Endodermal cell (in vitro differentiated cells): Measurements from ENCODE around the gene CFAP161. TPM values are rescaled to one million over a fixed set of nuclear protein-coding genes. Genes with fewer than 3 reads are reported as not detected.

ENCODE experiments used
- DNase-seq: peaks from one replicate; pipeline ENCODE4 v3.0.0-alpha.2; 2017
- H3K27ac ChIP-seq: 2 replicates; pipeline ENCODE4 v1.5.1; 2013; ENCODE audit warnings: mild to moderate bottlenecking, low read depth, low read length, moderate library complexity
- H3K27me3 ChIP-seq: 2 replicates; pipeline ENCODE4 v1.6.1; 2013; ENCODE audit warnings: mild to moderate bottlenecking, low read length, moderate library complexity; ENCODE audit not compliant: insufficient read depth, control insufficient read depth, poor library complexity, severe bottlenecking
- H3K36me3 ChIP-seq: 2 replicates; pipeline ENCODE4 v1.7.0; 2013; ENCODE audit warnings: mild to moderate bottlenecking, low read length, moderate library complexity; ENCODE audit not compliant: control insufficient read depth, insufficient read depth
- H3K4me1 ChIP-seq: one replicate; pipeline ENCODE4 v1.7.0; 2013; ENCODE audit warnings: low read length; ENCODE audit not compliant: control insufficient read depth, insufficient read depth
- H3K4me3 ChIP-seq: 2 replicates; pipeline ENCODE4 v1.5.1; 2013; ENCODE audit warnings: mild to moderate bottlenecking, low read length, moderate library complexity
- H3K9ac ChIP-seq: 2 replicates; pipeline ENCODE4 v1.6.1; 2013; ENCODE audit warnings: mild to moderate bottlenecking, low read length, moderate library complexity; ENCODE audit not compliant: poor library complexity, severe bottlenecking; ENCODE audit errors: extremely low read depth
- H3K9me3 ChIP-seq: 2 replicates; pipeline ENCODE4 v1.6.1; 2013; ENCODE audit warnings: mild to moderate bottlenecking, low read length, moderate library complexity; ENCODE audit not compliant: control insufficient read depth
- H3K27ac Mint-ChIP-seq: 2 replicates; pipeline ENCODE4 v1.8.0; 2020; ENCODE audit warnings: mixed read lengths
- H3K27me3 Mint-ChIP-seq: 2 replicates; pipeline ENCODE4 v1.8.0; 2021; ENCODE audit warnings: mild to moderate bottlenecking, mixed read lengths; ENCODE audit not compliant: insufficient read depth
- H3K36me3 Mint-ChIP-seq: 2 replicates; pipeline ENCODE4 v1.8.0; 2020; ENCODE audit warnings: low read depth, mixed read lengths
- H3K4me1 Mint-ChIP-seq: 2 replicates; pipeline ENCODE4 v1.8.0; 2020; ENCODE audit warnings: mixed read lengths
- H3K4me3 Mint-ChIP-seq: 2 replicates; pipeline ENCODE4 v1.8.0; 2020; ENCODE audit warnings: mild to moderate bottlenecking, moderate library complexity, mixed read lengths
- H3K9me3 Mint-ChIP-seq: 2 replicates; pipeline ENCODE4 v1.8.0; 2020; ENCODE audit warnings: mild to moderate bottlenecking, mixed read lengths
- CTCF ChIP-seq: fragments of 200-600 bp; sonication (generic); conservative IDR thresholded peaks from 2 replicates; pipeline ENCODE4 v1.5.0; 2021; ENCODE audit warnings: antibody characterized with exemption, mild to moderate bottlenecking
- WGBS, 2 experiments: methylation state at CpG; one replicate each; pipeline versions ENCODE4 v1.1.5 to v1.1.7; 2013; ENCODE audit warnings: missing lambda C conversion rate in 2 of 2, mixed read lengths in 1 of 2; ENCODE audit not compliant: insufficient coverage in 1 of 2, insufficient read length in 1 of 2; 5-methylcytosine and 5-hydroxymethylcytosine counted together
- total RNA-seq, 2 donors: library from RNA; stranded (reverse); fragmentation: NEBNext Ultra II Directional in 1 of 2; extraction: Animal tissue kit (Norgen Biotek cat#: 25700) in 1 of 2; gene quantifications; 2 replicates in 1 of 2; 3 replicates in 1 of 2; pipeline ENCODE4 v1.2.1, GENCODE V29; 2021

The CFAP161 gene
- total RNA-seq, 2 donors from 2014 or later, result not detected

GRCh38 chr15:81175496-81175895 lies 41.4 kb downstream of the CFAP161 start:
- H3K36me3 Mint-ChIP-seq, result no peaks in the 10 kb centered on the region
- TF ChIP-seq CTCF, result no peak
- Histone ChIP-seq H3K4me1 (no peaks in the 10 kb centered on the region), H3K9ac (no peak overlapping the region), H3K4me3 (no peak overlapping the region), H3K9me3 (no peaks in the 10 kb centered on the region), H3K27me3 (peaks cover 8% of the 10 kb centered on the region), H3K36me3 (no peaks in the 10 kb centered on the region), H3K27ac (no peak overlapping the region)
- no peak overlapping the region for H3K27ac Mint-ChIP-seq
- DNase-seq, result no peak
- peaks cover 3% of the 10 kb centered on the region for H3K27me3 Mint-ChIP-seq
- no peaks in the 10 kb centered on the region for H3K4me1 Mint-ChIP-seq
- 83% methylated on average over 1 of the region's 1 CpG; no CpG with 5 or more reads in 1 of the 2 experiments for WGBS, 2 experiments
- no peaks in the 10 kb centered on the region for H3K9me3 Mint-ChIP-seq
- H3K4me3 Mint-ChIP-seq, result no peak overlapping the region

DNA sequence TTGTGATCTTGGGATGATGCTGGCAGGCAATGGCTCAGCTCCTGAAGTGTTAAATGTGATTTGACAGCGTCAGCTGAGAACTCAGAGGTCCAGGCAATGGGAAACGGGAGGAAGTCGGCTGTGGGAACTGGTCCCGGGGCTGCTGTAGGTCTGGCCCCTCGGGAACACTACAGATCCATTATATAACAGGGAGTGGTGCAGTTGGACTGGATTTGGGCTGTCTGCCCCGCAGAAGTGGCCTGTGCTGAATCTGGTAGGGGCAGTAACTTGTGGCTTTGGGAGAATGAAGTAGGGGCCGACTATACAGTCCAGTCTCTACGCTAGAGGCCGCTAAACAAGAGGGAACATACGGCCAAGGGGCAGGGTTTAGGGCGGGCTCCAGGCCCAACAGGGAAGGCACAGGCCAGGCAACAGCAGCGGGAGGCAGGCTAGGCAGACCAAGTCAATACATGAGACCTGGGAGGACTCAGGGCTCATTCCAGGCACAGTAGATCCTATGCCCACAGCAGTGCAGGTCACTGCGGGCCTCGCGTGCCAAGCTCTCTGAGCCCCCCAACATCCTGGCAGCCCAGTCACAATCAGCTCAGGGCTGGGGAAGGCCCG lies 42.3 kb downstream of the CFAP161 start:
- Histone ChIP-seq H3K27me3 (no peaks in the 10 kb centered on the region), H3K4me1 (no peaks in the 10 kb centered on the region), H3K36me3 (no peaks in the 10 kb centered on the region), H3K4me3 (no peak overlapping the region), H3K9ac (no peak overlapping the region), H3K27ac (no peak overlapping the region), H3K9me3 (no peaks in the 10 kb centered on the region)
- peak; percentile 75 for DNase-seq
- H3K27ac Mint-ChIP-seq, result no peak overlapping the region
- peaks cover 3% of the 10 kb centered on the region for H3K27me3 Mint-ChIP-seq
- no peaks in the 10 kb centered on the region for H3K36me3 Mint-ChIP-seq
- H3K4me1 Mint-ChIP-seq, result no peaks in the 10 kb centered on the region
- TF ChIP-seq CTCF, result peak; percentile 23
- WGBS, 2 experiments, result 89 to 91% methylated on average over 6 to 15 of the region's 16 CpGs
- H3K4me3 Mint-ChIP-seq, result no peak overlapping the region
- H3K9me3 Mint-ChIP-seq, result no peaks in the 10 kb centered on the region

- Mint-ChIP-seq H3K4me1 (no peaks in the 10 kb centered on the region), H3K4me3 (no peak overlapping the region), H3K36me3 (no peaks in the 10 kb centered on the region)
These were observed 44.3 kb downstream of the CFAP161 start for GRCh38 chr15:81178365-81178764.

More at GRCh38 chr15:81178365-81178764, 44.3 kb downstream of the CFAP161 start:
- H3K27ac ChIP-seq, result no peak overlapping the region
- H3K27me3 ChIP-seq, result no peaks in the 10 kb centered on the region
- TF ChIP-seq CTCF, result no peak
- no peak for DNase-seq
- H3K4me3 ChIP-seq, result no peak overlapping the region
- H3K36me3 ChIP-seq, result no peaks in the 10 kb centered on the region
- H3K4me1 ChIP-seq, result no peaks in the 10 kb centered on the region
- H3K9me3 Mint-ChIP-seq, result no peaks in the 10 kb centered on the region
- no peak overlapping the region for H3K9ac ChIP-seq
- H3K27me3 Mint-ChIP-seq, result peaks cover 5% of the 10 kb centered on the region
- WGBS, 2 experiments, result 83% methylated on average over 1 of the region's 2 CpGs; no CpG with 5 or more reads in 1 of the 2 experiments
- no peak overlapping the region for H3K27ac Mint-ChIP-seq
- H3K9me3 ChIP-seq, result no peaks in the 10 kb centered on the region
